Purkinje cell (primary cell): ENCODE data around the gene RAB6A. TPM values are rescaled to one million over a fixed set of nuclear protein-coding genes. Genes with fewer than 3 reads are reported as not detected.

Source experiments
- polyA plus RNA-seq: library from polyadenylated mRNA; unstranded; fragments of >200 nt; fragmentation: Nextera tagmentation; gene quantifications from 2 replicates; pipeline ENCODE4 v1.2.1, GENCODE V29; 2014

Gene RAB6A
- polyA plus RNA-seq: 143 and 177 TPM in 2 replicates

DNA sequence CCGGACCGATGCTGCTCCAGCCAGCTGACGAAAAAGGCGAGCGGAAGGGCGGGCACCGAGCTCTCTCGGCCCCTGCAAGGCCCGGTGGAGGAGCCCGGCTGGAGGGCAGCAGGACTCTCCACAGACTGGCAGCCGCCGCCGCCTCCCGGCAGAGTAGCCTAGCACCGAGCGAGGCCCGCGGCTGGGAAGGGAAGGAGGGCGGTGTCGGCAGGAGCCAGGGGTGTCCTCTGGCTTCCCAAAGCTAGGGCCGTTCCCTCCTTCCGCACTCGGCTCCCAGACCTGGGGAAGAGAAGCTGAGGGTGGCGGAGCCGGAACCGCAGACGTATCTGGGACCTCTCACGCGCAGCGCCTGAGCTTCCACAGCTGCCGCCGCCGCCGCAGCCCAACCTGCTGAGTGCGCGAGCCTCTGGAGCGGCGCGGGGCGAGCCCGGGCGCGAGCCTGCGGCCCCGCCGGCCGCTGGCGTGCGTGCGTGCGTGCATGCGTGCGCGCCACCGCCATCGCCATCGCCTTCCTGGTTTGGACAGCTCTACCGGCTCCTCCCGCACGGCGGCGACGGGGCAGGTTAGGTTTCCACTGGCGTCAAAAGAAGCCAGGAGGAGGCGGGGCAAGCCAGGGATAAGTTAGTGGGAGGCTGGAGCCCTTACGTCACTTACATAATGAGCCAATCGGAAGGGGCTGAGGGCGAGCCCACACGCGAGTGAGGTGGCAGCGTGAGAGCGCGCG lies at the start of gene RAB6A:
Gene RAB6A, minus strand, starts transcription at position 396 of the 724 bp plus-strand sequence. CDS start 439 bp downstream, outside the sequence.

DNA sequence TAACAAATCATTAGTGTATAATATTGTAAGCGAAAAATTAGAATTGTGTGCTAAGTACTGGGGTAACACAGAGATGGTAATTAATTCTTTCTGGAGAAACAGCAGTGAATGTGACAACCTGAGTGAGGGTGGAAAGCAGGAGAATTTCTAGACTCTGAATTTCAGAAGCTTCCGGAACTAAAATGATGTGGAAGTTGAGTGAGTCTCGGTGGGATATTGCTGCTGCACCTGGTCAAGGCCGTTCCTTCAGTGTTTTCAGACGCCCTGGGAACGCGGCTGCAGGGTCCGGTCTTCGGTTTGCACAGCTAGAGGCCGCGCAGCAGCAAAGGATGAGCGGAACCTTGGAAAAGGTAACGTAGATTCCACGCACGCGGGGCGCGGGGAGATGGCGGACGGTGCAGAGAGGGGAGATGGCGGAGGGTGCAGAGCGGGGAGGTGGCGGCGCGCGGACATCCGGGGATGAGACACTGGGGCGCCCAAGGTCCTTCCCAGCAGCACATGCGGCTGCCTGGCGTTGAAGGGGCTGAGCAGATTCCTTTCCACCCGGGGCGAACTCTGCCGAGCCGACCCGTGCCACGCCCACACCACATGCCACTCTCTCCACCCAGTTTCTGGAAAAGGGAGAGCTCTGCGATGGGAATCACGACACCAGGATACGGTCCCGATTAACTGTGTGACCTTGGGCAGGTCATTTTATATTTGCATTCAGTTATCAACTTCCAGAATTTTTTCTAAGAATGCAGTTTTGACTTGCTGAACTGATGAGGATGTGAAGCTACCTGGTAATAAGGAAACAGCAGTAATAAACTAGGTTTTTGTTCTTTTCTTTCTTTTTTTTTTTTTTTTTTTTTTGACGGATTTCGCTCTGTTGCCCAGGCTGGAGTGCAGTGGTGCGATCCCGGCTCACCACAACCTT lies 27.0 kb upstream of the RAB6A start, which contains the start of gene MRPL48:
Gene MRPL48, plus strand, starts transcription at position 232 of the 916 bp plus-strand sequence. Its CDS starts 98 bp downstream, at position 330.

GRCh38 chr11:73645972-73646631 lies 114.8 kb downstream of the RAB6A start, which contains the start of gene PLEKHB1:
Gene PLEKHB1 (plus strand): TSS chr11:73646581. CDS start chr11:73646609, 28 bp downstream.

Other genes starting within 250 kb of the RAB6A start
- gene FAM168A, start 163.0 kb downstream of the RAB6A start, polyA plus RNA-seq: 10.1 and 10.7 TPM in 2 replicates
- gene PLEKHB1, start 114.5 kb downstream of the RAB6A start, polyA plus RNA-seq: 18.4 and 19.2 TPM in 2 replicates
- 129 and 141 TPM in 2 replicates for gene MRPL48, start 26.8 kb upstream of the RAB6A start, polyA plus RNA-seq
- 49.9 and 65.3 TPM in 2 replicates for gene COA4, start 115.8 kb upstream of the RAB6A start, polyA plus RNA-seq
- 43.5 and 45.9 TPM in 2 replicates for gene PAAF1, start 115.9 kb upstream of the RAB6A start, polyA plus RNA-seq
- not detected in 2 replicates for gene DNAJB13, start 190.0 kb upstream of the RAB6A start, polyA plus RNA-seq
- not detected in 2 replicates for gene UCP2, start 221.8 kb upstream of the RAB6A start, polyA plus RNA-seq
- gene UCP3, start 248.0 kb upstream of the RAB6A start, polyA plus RNA-seq: 0.58 TPM in 1 of 2 replicates, not detected in the other